Measurements from ENCODE around the gene PRSS23. TPM values are rescaled to one million over a fixed set of nuclear protein-coding genes. Genes with fewer than 3 reads are reported as not detected.

The PRSS23 gene
- total RNA-seq, 2 donors from 2014 or later: 45.5 to 46.4 TPM

DNA sequence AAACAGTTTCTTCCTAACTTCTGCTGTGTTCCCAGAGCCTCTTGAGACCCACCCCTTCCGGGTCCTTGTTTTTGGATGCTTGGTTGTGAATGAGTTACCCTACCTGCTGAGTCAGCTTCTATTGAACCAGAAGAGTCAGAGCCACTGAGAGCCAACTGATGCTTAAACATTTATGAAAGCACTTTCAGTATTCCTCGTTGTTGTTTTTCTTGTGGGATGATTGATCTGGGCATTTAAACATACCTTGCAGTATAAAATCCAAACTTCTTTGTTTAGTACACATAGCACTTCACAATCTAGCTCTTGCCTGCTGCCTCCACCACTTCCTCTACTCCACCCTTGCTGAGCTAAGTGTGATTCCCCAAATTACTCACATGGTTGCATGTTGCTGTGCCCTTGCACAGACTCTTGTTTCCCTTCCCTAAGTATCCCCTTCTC, 5.5 kb downstream of the PRSS23 start:
- DNase-seq: no peak
- H3K36me3 ChIP-seq: no peaks in the 10 kb centered on the region
- no peak overlapping the region for H3K4me3 ChIP-seq
- no peaks in the 10 kb centered on the region for H3K9me3 ChIP-seq
- H3K4me1 ChIP-seq: no peaks in the 10 kb centered on the region
- H3K27me3 ChIP-seq: no peaks in the 10 kb centered on the region
- no peak overlapping the region for H3K27ac ChIP-seq
- intact Hi-C loops (cut with DNase I): no loop called here
- H3K9ac ChIP-seq (ENCODE audit: low read depth in 2 of 2, low read length in 2 of 2): no peak overlapping the region
- TF ChIP-seq, protein P1, sequence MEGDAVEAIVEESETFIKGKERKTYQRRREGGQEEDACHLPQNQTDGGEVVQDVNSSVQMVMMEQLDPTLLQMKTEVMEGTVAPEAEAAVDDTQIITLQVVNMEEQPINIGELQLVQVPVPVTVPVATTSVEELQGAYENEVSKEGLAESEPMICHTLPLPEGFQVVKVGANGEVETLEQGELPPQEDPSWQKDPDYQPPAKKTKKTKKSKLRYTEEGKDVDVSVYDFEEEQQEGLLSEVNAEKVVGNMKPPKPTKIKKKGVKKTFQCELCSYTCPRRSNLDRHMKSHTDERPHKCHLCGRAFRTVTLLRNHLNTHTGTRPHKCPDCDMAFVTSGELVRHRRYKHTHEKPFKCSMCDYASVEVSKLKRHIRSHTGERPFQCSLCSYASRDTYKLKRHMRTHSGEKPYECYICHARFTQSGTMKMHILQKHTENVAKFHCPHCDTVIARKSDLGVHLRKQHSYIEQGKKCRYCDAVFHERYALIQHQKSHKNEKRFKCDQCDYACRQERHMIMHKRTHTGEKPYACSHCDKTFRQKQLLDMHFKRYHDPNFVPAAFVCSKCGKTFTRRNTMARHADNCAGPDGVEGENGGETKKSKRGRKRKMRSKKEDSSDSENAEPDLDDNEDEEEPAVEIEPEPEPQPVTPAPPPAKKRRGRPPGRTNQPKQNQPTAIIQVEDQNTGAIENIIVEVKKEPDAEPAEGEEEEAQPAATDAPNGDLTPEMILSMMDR (IDR thresholded peaks at IDR 0.05): no peak

DNA sequence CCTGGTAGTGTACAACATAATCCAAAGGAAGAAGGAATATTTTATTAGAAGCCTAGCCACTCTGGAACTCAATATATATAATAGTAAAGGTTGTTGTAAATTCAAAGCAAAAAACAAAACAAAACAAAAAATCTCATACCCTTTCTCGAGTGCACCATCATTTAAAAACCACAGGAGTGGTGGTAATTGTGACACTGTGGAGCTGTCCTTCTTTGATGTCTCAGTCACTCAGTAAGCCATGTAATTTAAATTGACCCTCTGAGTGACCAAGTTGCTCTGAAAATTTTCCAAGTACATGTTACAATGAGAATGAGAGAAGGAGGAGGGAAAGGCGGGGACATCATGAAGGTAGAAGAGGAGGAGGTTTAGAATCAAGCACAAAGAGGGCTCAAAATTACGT, 6.6 kb downstream of the PRSS23 start:
- H3K4me1 ChIP-seq: no peaks in the 10 kb centered on the region
- no peak overlapping the region for H3K9ac ChIP-seq (ENCODE audit: low read depth in 2 of 2, low read length in 2 of 2)
- no peaks in the 10 kb centered on the region for H3K9me3 ChIP-seq
- intact Hi-C loops (cut with DNase I): no loop called here
- TF ChIP-seq, protein P1 (IDR thresholded peaks at IDR 0.05): no peak
- H3K4me3 ChIP-seq: no peak overlapping the region
- H3K27ac ChIP-seq: no peak overlapping the region
- H3K27me3 ChIP-seq: no peaks in the 10 kb centered on the region
- DNase-seq: no peak
- H3K36me3 ChIP-seq: no peaks in the 10 kb centered on the region

DNA sequence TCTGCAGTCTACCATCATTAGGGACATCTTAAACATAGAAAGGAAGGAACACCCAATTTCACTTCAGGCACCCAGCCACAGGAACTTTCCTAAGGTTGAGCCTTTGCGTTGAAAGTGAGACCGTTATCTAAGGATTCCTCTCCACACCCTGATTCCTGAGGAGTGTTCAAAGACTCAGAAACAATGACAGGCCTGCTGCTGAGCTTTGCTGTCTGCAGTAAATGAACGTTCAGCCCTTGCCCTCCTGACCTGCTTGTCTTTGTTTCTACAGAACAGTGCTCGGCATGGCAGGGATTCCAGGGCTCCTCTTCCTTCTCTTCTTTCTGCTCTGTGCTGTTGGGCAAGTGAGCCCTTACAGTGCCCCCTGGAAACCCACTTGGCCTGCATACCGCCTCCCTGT, 7.0 kb downstream of the PRSS23 start:
- no peak for DNase-seq
- no peak overlapping the region for H3K4me3 ChIP-seq
- H3K9ac ChIP-seq (ENCODE audit: low read depth in 2 of 2, low read length in 2 of 2): no peak overlapping the region
- H3K27me3 ChIP-seq: no peaks in the 10 kb centered on the region
- intact Hi-C loops (cut with DNase I): no loop called here
- no peak overlapping the region for H3K27ac ChIP-seq
- H3K9me3 ChIP-seq: no peaks in the 10 kb centered on the region
- H3K36me3 ChIP-seq: no peaks in the 10 kb centered on the region
- no peaks in the 10 kb centered on the region for H3K4me1 ChIP-seq
- TF ChIP-seq, protein P1 (IDR thresholded peaks at IDR 0.05): no peak

DNA sequence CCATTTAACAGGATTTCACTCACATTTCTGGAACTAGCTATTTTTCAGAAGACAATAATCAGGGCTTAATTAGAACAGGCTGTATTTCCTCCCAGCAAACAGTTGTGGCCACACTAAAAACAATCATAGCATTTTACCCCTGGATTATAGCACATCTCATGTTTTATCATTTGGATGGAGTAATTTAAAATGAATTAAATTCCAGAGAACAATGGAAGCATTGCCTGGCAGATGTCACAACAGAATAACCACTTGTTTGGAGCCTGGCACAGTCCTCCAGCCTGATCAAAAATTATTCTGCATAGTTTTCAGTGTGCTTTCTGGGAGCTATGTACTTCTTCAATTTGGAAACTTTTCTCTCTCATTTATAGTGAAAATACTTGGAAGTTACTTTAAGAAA, 9.2 kb downstream of the PRSS23 start:
- no peaks in the 10 kb centered on the region for H3K9me3 ChIP-seq
- no peak overlapping the region for H3K4me3 ChIP-seq
- no peaks in the 10 kb centered on the region for H3K36me3 ChIP-seq
- no peak overlapping the region for H3K27ac ChIP-seq
- TF ChIP-seq, protein P1 (IDR thresholded peaks at IDR 0.05): no peak
- H3K27me3 ChIP-seq: no peaks in the 10 kb centered on the region
- no peak overlapping the region for H3K9ac ChIP-seq (ENCODE audit: low read depth in 2 of 2, low read length in 2 of 2)
- no peaks in the 10 kb centered on the region for H3K4me1 ChIP-seq
- no peak for DNase-seq
- intact Hi-C loops (cut with DNase I): no loop called here

DNA sequence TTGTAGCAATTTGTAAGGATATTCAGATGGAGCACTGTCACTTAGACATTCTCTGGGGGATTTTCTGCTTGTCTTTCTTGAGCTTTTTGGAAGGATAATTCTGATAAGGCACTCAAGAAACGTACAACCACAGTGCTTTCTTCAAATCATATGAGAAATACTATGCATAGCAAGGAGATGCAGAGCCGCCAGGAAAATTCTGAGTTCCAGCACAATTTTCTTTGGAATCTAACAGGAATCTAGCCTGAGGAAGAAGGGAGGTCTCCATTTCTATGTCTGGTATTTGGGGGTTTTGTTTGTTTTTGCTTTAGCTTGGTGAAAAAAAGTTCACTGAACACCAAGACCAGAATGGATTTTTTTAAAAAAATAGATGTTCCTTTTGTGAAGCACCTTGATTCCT, 9.9 kb downstream of the PRSS23 start:
- Histone ChIP-seq H3K36me3 (no peaks in the 10 kb centered on the region), H3K27ac (no peak overlapping the region), H3K4me1 (no peaks in the 10 kb centered on the region), H3K9me3 (no peaks in the 10 kb centered on the region), H3K27me3 (no peaks in the 10 kb centered on the region), H3K4me3 (no peak overlapping the region), H3K9ac (ENCODE audit: low read depth in 2 of 2, low read length in 2 of 2) (no peak overlapping the region)
- TF ChIP-seq, protein P1 (IDR thresholded peaks at IDR 0.05): no peak
- intact Hi-C loops (cut with DNase I): no loop called here
- DNase-seq: no peak
